GM21360 (cell line): ENCODE data around the gene HSF2BP.
"Not testable (repeated sequence)": the region's sequence is repeated elsewhere in the genome, so short reads cannot be mapped to it uniquely, and the experiment has no call there.

ENCODE experiments used
- ATAC-seq: cut with Tn5 transposase; IDR thresholded peaks from one replicate; pipeline ENCODE4 v1.9.1; 2021; ENCODE audit warnings: mild to moderate bottlenecking, moderate library complexity; ENCODE audit not compliant: unreplicated experiment

HSF2BP gene

DNA sequence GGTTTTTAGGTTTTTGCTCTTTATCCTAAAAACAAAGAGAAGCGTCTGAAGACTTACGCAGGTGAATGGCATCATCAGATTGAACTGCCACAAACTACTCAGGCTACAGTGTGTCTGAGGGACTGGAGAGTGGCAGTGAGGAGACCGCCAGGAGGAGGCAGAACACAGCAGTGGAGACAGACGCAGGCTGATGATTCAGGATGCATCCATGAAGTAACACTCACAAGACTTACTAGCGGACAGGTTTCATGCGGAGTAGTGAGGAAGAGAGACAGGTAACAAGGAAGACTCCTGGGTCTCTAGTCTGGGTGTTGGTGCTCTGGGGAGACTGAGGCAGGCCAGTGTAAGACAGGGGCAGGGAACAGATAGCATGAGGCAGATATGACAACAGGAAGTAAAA, 5.7 kb downstream of the HSF2BP start:
- no peak for ATAC-seq

DNA sequence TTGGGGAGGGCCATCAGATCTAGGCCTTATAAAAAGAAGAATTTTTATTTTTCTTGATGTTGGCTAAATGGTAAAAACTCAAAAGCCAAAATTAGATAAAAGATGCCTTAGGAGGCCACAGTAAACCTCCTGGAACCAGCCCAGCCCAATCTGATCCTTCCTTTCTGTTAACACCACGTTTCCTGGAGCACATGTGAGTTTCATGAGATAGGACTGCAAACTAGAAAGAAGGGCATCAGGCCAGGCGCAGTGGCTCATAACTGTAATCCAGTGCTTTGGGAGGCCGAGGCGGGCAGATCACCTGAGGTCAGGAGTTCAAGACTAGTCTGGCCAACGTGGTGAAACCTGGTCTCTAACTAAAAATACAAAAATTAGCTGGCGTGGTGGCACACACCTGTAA, 6.7 kb downstream of the HSF2BP start:
- ATAC-seq = no peak

DNA sequence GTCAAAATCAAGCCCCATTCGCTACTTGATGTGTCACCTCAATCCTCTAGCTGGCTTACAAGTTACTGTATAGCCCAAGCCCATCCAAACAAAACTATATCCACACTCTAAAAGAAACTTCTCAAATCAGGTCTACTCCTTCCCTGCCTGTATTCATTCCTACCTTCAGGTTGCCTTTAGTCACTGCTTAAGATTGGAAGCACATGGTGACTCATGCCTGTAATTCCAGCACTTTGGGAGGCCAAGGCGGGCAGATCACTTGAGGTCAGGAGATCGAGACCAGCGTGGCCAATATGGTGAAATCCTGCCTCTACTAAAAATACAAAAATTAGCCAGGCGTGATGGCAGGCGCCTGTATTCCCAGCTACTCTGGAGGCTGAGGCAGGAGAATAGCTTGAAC, 7.4 kb downstream of the HSF2BP start:
- ATAC-seq = not testable (repeated sequence)

DNA sequence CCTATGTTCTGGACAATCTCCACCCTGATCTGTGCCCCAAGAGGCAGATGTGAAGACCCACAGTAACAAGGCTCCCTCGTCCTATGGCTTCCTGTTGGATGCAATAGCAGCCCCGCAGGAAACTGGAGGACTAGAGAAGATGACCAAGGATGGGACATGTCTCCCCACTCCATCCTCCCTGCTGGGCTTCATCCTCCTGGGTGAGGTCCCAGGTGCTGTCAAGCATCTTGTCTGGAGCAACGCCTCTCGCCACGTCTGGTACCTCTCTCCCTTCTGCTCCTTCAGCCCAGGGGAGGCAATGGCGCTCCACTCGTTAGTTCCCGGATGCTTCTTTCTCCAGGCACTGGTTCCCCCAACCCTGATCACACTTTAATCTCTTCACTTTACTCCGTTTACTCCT, 11.1 kb downstream of the HSF2BP start:
- ATAC-seq = no peak

DNA sequence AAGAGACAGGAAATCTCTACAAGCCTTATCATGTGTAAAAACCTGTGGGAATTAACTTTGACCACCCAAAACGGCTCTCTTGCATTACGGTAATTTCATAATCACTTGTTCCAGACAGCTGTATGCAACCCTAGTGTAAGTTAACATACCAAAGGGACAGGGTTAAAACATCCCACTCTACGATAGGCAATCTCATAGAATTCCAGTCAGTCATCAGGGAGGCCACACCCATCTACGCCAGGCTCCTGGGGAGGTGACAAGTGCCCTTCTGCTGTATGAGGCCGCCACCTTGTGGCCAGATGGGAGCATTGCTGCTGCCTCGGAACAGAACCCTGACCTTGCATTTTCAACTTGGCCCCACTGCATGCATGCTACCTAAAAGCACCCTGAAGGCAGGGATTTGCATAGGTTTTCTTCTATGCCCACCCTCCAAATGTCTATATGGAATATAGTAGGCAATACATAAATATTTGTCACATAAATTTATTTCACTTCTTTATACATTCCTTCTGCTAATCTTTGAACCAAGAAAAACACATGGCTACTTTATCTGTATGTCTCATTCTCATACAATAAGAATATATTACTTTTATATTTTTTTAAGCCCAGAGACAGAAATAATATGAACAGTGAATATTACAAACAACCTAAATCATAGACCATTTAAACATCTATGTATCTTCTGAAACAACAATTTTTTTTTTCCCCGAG, 12.6 kb downstream of the HSF2BP start:
- peak; percentile 79 for ATAC-seq

DNA sequence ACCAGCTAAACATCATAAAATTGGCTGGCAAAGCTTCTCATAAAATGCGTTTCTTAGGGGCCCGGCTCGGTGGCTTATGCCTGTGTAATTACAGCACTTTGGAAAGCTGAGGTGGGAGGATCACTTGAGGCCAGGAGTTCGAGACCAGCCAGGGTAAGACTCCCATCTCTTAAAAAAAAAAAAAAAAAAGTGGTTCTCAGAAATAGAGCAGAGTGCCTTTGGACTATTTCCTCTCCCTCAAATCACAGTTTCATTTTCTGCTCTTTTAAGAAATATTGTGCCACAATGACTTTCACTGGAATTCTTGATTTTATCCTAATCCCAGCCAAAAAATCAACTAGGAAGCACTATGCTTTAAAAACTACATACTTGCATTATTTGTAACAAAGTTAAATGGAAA, 13.3 kb downstream of the HSF2BP start:
- ATAC-seq = no peak

DNA sequence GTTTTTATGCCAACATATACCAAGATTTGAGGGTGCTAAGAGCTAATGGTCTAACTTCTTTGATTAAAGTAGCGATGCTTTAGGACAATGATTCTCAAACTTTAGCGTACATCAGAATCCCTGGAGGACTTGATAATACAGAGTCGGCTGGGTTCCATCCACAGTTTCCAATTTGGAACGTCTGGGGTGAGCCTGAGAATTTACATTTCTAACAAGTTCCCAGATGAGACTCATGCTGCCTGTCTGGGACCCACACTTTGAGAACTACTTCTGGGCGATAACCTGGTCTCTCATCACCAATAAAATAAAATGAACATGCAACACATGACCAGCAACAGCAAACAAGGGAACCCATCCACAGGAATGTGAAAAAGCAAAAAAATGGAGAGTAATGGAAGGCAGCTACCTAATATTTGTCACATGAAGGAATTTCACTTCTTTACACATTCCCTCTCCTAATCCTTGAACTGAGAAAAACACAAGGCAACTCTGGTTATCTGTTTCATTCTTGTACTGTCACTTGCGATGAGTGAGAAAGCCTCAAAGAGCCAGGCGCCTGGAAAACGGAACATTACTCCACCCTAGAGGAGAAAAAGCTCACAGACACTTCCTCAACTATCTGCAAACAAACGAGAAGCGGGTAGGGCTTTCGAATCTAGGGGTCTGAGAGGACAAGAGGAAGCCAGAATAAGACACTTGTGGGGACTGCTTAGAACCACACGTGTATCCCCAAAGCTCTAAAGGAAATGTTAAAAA, 14.0 kb downstream of the HSF2BP start:
- ATAC-seq = no peak

DNA sequence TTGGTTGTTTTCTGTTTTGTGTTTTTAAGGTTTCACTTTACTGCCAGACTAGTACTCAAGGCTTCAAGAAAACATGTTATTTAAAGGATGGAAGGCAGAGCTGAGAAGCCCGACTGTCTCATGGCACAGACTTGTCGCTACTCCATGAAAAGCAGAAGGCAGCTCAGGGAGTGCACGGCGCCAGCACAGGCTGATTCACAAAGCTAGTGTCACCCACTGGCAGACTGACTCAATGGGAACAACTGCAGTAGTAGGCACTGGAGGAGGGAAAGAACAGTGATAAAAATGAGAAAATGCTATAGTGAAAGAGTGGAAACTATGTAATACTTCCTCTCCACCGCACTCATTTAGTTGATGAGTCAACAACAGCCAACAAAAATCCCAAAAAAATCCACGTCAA, 14.7 kb downstream of the HSF2BP start:
- ATAC-seq = no peak

DNA sequence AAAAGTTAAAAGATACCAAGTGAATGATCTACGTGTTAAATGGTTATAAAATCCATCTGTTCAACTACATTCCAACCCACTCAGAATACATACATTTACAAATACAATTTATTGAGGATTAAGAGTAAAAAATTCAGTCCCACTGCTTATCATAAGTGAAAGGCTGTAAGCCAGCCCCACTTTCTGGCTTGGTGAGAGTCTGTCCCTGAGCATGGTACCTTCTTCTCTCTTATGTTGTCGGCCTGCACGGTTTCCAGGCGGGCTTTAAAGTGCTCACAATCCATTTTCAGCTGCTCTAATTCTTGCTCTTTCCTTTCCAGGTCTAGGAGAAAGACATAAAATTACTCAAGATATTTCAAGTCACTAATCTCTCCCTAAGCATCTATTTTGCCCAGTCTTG, 15.2 kb downstream of the HSF2BP start:
- no peak for ATAC-seq

DNA sequence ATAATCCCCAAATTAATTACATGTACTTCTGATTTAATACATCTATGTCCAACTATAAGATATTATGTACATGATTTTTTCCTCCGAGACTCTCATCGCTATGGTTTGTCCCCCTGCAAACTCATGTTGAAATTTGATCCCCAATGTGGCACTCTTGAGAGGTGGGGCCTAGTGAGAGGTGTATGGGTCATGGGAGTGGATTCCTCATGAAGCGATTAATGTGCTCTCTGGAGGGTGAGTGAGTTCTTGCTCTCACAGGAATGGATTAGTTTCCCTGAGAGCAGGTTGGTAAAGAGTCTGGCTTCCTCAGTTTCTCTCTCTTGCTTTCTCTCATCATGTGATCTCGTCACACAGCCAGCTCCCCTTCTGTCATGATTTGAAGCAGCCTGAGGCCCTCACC, 16.1 kb downstream of the HSF2BP start:
- ATAC-seq = no peak

DNA sequence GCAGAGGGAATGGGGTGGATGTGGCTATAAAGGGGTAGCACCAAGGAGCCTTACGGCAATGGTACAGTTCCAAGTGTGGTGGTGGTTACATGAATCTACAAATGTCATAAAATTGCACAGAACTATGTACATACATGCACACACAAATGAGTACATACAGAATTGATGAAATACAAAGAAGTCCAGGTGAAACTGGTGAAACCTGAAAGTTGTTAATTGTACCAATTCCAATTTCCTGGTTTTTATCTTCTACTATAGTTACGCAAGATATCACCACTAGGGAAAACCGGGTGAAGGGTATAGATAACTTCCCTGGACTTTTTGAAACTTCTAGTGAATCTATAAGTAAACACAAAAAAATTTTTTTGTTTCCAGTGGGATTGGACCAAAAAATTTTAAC, 18.9 kb downstream of the HSF2BP start:
- ATAC-seq = no peak

DNA sequence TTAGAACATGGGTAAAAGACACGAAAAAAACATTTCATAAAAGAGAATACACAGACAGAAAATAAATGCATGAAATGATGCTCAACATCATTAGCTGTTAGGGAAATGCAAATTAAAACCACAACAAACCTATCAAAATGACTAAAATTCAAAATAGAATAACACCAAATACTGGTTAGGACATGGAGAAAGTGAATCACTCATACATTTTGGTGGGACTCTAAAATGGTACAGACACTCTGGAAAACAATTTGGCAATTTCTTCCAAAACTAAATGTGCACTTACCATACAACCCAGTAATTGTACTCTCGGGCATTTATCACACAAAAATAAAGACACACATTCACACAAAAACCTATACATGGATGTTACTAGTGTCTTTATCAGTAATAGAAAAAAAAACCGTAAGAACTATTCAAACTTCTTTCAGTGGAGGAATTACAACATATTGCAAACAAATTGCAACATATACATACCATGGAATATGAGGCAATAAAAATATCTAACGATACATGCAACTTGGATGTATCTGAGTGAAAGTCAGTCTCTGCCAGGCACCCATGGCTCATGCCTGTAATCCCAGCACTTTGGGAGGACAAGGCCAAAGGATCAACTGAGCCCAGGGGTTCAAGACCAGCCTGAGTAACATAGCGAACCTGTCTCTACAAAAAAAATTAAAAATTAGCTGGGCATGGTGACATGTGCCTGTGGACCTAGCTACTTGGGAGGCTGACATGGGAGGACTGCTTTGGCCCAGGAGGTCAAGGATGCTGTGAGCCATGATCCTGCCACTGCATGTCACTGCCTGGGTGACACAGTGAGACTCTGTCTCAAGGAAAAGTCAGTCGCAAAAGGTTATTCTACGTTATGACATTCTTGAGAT, 19.6 kb downstream of the HSF2BP start:
- ATAC-seq = no peak

DNA sequence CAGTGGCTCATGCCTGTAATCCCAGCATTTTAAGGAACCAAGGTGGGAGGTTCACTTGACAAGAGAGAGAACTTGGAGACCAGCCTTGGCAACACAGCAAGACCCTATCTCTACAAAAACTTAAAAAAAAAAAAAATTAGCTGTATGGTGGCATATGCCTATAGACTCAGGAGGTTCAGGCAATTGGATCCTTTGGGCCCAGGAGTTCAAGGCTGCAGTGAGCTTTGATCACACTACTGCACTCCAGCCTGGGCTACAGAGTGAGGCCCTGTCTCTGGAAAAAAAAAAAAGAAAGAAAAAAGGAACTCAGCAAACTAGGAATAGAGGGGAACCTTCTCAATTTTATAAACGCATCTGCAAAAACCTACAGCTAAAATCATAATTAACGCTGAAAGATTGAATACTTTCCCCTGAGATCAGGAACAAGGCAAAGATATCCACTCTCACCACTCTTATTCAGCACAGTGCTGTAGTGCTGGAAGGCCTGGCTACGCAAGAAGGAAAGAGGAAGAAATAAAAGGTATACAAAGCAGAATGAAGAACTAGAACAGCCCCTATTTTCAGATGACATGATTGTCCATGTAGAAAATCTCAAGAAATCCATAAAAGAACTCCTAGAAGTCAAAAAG, 21.6 kb downstream of the HSF2BP start:
- no peak for ATAC-seq

DNA sequence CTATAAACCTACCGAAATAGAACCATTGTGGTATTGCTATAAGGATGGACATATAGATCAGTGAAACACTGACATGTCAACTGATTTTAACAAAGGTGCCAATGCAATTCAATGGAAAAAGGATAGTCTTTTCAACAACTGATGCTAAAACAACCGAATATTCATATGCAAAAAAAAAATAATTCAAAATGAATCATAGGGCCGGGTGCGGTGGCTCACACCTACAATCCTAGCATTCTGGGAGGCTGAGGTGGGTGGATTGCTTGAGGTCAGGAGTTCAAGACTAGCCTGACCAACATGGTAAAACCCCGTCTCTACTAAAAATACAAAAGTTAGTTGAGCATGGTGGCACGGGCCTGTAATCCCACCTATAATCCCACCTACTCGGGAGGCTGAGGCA, 23.9 kb downstream of the HSF2BP start:
- ATAC-seq = no peak

DNA sequence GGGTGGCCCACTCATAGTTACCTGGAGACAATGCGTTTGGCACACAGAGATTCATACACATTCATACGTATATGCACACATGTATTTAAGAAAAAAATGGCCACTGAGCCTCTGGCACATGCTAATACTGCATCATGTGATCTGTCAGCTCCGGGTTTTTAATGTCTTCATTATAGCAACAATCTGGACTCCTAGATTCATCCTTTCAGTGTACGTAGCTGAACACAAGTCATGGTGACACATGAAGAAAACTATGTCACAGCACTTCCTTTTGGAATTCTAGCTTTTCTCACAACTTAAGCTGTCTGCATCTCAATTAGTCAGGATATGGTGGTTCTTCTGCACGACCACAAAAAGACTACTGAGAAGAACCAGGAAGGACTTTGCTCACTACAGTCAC, 24.7 kb downstream of the HSF2BP start:
- ATAC-seq = no peak

DNA sequence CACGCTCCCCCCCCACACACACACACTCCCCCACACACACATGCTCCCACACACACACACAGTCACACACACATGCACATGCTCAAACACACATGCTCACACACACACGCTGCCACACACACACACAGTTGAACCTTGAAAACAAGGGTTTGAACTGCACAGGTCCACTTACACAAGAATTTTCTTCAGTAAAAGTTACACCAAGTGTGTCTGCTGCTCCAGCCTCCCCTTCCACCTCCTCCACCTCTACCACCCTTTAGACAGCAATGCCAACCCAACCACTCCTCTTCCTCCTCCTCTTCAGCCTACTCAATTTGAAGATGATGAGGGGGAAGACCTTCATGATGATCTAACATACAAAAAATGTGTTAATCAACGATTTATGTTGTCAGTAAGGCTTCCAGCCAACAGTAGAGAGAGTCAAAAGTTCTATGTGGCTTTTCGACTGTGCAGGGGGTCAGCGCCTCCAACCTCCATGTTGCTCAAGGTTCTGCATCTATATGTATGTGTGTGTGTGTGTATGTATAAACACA, 26.8 kb downstream of the HSF2BP start:
- ATAC-seq = no peak

DNA sequence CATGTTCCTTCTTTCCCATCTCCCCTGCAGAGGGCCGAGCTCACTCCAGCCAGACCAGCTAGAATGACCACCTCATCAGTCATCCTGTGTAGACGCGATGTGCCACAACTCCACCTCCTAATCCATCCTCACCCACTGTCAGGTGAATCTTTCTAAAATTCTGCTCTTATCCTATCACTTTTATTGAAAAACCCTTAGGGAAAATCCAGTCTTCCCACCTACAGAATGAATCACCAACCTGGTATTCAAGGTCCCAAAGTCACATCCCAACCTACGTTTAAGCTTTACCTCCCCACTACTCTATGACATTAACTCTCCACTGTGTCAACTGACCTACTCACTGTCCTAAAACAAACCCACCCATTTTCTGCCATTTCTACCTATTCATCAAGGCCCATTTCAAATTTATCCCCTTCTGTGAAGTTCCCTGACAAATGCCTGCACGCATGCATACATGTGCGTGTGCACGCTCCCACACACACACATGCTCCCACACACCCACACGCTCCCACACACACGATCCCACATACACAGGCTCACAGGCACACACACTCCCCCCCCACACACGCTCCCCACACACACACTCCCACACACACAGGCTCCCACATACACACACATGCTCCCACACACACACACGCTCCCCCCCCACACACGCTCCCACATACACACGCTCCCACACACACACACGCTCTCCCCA, 27.7 kb downstream of the HSF2BP start:
- ATAC-seq = no peak

DNA sequence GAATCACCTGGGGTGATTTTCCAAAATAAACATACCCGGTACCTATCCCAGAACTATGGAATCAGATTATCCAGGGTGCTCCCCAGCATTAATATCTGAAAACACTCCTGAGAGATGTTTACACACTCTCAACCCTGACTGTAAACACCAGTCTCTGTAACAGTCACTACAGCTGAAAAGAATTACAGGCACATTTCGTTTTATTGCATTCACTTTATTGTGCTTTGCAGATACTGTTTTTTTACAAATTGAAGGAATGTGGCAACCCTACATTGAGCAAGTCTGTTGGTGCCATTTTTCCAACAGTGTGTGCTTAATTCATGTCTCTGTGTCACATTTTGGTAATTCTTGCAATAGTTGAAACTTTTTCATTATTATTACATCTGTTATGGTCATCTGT, 31.8 kb downstream of the HSF2BP start:
- ATAC-seq = no peak

DNA sequence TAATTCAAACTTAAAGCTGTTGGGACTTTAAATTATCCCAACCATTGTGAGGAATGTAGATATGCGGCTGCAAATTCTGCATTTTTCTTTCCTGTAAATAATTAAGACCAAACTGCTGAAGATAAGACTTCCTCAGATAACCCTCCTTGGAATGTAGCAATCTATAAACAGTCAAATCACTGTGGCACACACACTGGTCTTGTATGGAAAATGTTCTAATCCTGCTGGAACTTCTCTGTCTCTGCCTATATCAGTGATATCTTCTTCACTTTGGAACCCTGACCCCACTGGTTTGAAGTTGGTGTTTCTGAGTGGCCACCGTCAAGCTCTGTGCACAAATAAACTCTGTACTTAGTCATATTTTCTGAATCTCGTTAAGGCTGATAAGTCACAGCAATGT, 32.9 kb downstream of the HSF2BP start:
- ATAC-seq = no peak

DNA sequence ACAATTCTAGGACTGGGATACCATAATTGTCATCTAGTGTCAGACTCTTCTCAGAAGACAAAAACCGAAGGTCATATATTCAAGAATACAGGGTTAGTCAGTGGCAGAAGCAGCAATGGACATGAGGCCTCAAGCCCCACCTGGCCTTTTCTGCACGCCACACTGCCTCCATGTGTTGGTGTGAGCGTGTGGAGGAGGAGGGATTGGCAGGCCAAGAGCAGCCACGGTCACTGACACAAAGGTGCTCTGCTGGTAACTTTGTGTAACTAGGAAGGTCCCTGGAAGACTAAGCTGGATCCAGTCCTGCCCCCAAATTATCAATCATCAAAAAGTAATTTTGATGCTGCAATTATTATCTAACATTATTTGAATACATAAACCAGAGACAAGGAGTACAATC, 34.9 kb downstream of the HSF2BP start:
- no peak for ATAC-seq
